IMR-90 (cell line): ENCODE results near the gene CLTRN.

ENCODE experiments used
- CEBPB ChIP-seq: IDR thresholded peaks from 2 replicates; pipeline ENCODE4 v1.6.1; 2012; ENCODE audit warnings: low read depth, low read length, improper control_type of control experiment
- CHD1 ChIP-seq: IDR thresholded peaks from 2 replicates; pipeline ENCODE4 v1.6.1; 2012; ENCODE audit warnings: low read depth, low read length, improper control_type of control experiment
- MAFK ChIP-seq: IDR thresholded peaks from 2 replicates; pipeline ENCODE4 v1.6.1; 2012; ENCODE audit warnings: low read depth, low read length, improper control_type of control experiment
- MXI1 ChIP-seq: IDR thresholded peaks from 2 replicates; pipeline ENCODE4 v1.6.1; 2012; ENCODE audit warnings: low read depth, mild to moderate bottlenecking, low read length, moderate library complexity, borderline replicate concordance
- POLR2A ChIP-seq: IDR thresholded peaks from 2 replicates; pipeline ENCODE4 v1.6.1; 2012; ENCODE audit warnings: mild to moderate bottlenecking, low read depth, low read length
- RAD21 ChIP-seq: IDR thresholded peaks from 2 replicates; pipeline ENCODE4 v1.6.1; 2012; ENCODE audit warnings: low read length, improper control_type of control experiment
- RCOR1 ChIP-seq: IDR thresholded peaks from 2 replicates; pipeline ENCODE4 v1.6.1; 2012; ENCODE audit warnings: mild to moderate bottlenecking, low read length, improper control_type of control experiment; ENCODE audit not compliant: insufficient replicate concordance
- RFX5 ChIP-seq: IDR thresholded peaks from 2 replicates; pipeline ENCODE4 v1.8.0; 2012; ENCODE audit warnings: low read depth, mild to moderate bottlenecking, low read length, moderate library complexity
- SMC3 ChIP-seq: fragments of 150-350 bp; IDR thresholded peaks from 2 replicates; pipeline ENCODE4 v1.6.1; 2016; ENCODE audit warnings: low read depth, mild to moderate bottlenecking, antibody characterized with exemption, low read length, moderate library complexity
- TF ChIP-seq, protein P1 (sequence below): conservative IDR thresholded peaks from 2 replicates; pipeline ENCODE4 v1.5.1; 2012; ENCODE audit warnings: mild to moderate bottlenecking, low read depth, low read length, improper control_type of control experiment
- TF ChIP-seq, protein P2 (sequence below): fragments of 150-350 bp; IDR thresholded peaks from 2 replicates; pipeline ENCODE4 v1.6.1; 2017; ENCODE audit warnings: mild to moderate bottlenecking, antibody characterized with exemption, low read length, low read depth

DNA sequence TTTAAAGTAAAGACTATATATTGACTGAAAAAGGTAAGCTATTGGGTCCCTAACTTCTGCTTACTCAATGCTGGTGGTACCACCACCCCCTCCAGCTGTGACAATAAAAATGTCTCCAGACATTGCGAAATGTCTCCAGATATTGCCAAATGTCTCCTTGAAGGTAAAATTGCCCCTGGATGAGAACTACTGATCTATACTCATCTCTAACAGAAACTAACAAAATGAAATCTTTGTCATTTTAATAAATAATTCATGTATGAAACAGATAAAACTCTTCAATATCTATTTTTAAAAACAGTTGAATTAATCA is 20.1 kb downstream of the CLTRN start:
- TF ChIP-seq, protein P1, sequence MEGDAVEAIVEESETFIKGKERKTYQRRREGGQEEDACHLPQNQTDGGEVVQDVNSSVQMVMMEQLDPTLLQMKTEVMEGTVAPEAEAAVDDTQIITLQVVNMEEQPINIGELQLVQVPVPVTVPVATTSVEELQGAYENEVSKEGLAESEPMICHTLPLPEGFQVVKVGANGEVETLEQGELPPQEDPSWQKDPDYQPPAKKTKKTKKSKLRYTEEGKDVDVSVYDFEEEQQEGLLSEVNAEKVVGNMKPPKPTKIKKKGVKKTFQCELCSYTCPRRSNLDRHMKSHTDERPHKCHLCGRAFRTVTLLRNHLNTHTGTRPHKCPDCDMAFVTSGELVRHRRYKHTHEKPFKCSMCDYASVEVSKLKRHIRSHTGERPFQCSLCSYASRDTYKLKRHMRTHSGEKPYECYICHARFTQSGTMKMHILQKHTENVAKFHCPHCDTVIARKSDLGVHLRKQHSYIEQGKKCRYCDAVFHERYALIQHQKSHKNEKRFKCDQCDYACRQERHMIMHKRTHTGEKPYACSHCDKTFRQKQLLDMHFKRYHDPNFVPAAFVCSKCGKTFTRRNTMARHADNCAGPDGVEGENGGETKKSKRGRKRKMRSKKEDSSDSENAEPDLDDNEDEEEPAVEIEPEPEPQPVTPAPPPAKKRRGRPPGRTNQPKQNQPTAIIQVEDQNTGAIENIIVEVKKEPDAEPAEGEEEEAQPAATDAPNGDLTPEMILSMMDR: no peak
- TF ChIP-seq RAD21: no peak
- no peak for TF ChIP-seq CHD1
- TF ChIP-seq CEBPB: peak; percentile 74
- TF ChIP-seq POLR2A: no peak
- TF ChIP-seq MAFK: no peak
- no peak for TF ChIP-seq MXI1
- TF ChIP-seq, protein P2, sequence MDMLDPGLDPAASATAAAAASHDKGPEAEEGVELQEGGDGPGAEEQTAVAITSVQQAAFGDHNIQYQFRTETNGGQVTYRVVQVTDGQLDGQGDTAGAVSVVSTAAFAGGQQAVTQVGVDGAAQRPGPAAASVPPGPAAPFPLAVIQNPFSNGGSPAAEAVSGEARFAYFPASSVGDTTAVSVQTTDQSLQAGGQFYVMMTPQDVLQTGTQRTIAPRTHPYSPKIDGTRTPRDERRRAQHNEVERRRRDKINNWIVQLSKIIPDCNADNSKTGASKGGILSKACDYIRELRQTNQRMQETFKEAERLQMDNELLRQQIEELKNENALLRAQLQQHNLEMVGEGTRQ: no peak
- TF ChIP-seq RCOR1: no peak
- no peak for TF ChIP-seq RFX5
- TF ChIP-seq SMC3: no peak
